Anterior cingulate cortex (tissue), 58 donors: ENCODE measurements around the gene PRKD2.
"Not testable (repeated sequence)": the region's sequence is repeated elsewhere in the genome, so short reads cannot be mapped to it uniquely, and the experiment has no call there.

ENCODE experiments used
- DNase-seq, 58 donors: peaks; one replicate each; lab custom pipeline; 2025; lab: John Stamatoyannopoulos, UW

Gene PRKD2

DNA sequence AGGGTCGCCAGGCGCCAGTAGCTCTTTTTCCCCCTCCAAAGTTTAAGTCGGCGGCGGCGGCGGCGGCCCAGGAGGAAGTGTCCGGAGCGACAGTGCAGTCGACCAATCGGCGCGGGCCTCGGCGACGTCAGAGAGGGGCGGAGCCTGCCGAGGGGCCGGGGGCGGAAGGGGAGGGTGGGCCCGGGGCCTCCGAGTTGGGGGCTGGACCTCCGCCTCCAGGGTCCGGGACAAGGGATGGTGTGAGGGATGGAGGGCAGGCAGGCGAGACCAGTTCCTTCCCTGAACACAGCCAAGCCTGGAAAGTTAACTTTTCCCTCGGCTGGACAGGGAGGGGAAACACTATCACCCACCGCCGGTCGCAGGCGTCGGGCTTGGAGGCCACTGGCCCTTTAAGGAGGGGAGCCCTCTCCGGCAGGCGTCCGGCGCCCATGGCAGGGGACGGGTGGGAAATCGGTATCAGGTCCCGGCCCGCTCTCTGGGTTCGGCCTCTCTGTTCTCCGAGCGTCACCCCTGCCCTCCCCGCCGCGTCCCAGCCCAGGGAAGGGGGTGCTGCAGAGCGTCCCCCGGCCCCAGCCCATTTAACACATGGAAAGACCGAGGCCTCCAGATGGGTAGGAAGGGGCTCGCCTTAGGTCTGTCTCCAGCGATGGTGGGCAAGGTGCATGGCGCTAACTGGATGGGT, at the start of gene PRKD2:
Gene PRKD2, minus strand, starts transcription at position 81 of the 682 bp plus-strand sequence. CDS start 744 bp downstream, outside the sequence.
- DNase-seq: peak in 54 of 58 donors; percentile 35 to 83 (median 70)

DNA sequence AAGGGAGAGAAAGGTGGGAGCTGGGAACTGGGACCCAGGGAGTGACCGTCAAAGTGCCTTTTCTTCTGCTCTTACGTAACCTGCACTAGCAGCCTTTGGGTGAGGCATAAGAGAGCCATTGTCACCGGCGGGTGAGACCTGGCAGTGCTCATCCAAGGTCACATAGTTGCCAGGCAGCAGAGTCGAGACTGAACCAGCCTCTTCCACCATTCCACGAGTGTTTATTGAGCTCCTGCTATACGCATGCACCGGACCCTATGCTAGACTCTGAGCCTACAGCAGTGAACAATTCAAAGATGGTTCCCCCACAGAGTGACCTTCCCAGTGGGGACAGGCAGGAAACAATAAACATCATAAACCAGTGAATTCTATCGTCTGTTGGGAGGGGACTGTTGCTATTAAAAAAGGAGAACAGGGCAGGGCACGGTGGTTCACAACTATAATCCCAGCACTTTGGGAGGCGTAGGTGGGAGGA, 47.9 kb upstream of the PRKD2 start:
- DNase-seq: peak in 3 of 58 donors; percentile 13 to 32 (median 15)

DNA sequence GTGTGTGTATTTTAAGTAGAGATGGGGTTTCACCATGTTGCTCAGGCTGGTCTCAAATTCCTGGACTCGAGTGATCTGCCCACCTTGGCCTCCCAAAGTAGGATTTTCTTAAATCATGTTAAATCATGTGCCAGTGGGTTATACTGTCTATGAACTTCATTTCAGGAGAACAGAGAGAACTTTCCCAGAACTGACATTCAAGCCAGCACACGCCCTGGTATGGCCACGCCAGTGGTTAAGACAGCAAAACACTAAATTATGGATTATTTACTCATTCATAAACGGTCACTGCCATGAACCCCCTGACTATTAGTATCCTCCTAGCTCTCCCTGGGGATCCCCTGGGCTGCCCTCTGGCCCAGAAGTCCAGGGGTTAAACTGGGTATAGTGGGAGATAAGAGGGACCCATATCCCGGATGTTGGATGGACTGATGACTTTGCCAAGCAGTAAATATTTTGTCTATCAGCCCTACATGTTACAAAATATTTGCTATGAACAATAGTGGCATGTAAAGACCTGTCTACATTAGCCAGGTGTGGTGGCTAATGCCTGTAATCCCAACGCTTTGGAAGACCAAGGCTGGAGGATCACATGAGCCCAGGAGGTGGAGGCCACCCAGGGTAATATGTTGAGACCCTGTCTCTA, 45.5 kb upstream of the PRKD2 start:
- no peak for DNase-seq

DNA sequence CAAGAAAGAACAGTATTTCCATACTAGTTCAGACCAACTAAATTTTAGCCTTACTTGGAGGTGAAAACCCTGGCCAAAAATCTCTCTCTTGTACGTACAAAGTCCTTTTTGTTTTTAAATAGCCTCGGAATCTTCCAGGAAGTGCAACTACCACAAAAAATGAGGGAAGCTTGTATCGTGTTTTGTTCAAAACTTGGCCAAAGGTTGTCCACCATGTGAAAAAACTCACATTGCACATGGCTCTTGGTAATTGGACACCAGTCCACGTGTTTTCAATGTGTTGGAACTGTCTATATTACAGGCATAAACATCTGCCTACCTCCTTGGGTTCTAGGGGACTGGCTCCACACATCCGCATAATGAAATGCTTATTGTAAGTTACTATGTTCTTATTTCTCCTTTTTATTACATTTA, 44.5 kb upstream of the PRKD2 start:
- DNase-seq: peak in 1 of 58 donors; percentile 16

DNA sequence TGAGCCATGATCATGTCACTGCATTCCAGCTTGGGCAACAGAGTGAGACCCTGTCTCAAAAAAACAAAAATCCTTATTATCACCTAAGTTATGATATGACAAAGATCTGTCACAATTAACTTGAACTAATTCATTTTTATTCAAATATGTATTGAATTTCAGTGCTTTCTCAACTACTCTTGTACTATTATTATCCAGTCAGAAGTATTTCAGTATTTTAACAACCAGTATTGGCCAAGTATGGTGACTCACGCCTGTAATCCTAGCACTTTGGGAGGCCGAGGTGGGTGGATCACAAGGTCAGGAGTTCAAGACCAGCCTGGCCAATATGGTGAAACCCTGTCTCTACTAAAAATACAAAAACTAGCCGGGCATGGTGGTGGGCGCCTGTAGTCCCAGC, 44.0 kb upstream of the PRKD2 start:
- not testable (repeated sequence) for DNase-seq

DNA sequence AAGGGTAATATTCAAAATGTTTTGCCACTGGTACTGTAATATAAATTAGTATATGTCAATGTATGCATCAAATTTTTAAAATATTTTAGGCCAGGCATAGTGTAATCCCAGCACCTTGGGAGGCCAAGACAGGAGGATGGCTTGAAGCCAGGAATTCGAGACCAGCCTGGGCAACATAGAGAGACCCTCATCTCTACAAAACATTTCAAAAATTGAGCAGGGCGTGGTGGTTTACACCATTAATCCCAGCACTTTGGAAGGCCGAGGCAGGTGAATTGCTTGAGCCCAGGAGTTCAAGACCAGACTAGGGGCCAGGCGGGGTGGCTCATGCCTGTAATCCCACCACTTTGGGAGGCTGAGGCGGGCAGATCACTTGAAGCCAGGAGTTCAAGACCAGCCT, 43.4 kb upstream of the PRKD2 start:
- DNase-seq: no peak

DNA sequence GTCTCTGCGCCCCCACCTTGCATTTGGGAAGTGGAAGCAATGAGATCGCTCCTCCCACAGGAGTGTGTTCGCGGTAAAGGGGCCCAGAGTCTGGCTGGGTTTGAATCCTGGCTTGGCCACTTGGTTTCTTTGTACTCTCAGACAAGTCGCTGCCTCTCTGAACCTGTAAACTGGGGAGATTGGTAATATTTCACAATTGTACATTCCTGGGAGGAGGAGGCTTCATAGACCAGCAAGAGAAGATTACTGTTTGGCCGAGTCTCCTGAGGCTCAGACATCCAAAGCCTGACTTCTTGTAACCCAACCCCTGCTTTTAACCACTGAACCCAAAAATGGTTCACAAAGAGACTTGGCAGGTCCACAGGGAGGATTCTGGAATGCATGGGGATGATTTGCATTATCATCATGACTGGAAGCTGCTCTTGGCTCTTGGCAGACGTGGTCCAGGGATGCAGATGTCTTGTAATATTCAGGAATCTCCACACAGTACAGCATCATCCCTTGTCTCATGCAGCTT, 43.0 kb upstream of the PRKD2 start:
- no peak for DNase-seq

DNA sequence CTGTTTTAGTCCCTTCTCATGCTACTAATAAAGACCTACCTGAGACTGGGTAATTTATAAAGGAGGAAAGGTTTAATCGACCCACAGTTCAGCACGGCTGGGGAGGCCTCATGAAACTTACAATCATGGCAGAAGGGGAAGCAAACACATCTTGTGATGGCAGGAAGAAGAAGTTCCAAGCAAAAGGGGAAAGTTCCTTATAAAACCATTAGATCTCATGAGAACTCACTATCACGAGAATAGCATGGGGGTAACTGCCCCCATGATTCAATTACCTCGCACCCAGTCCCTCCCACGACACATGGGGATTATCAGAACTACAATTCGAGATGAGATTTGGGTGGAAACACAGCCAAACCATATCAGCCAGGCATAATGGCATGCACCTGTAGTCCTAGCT, 42.3 kb upstream of the PRKD2 start:
- no peak for DNase-seq

DNA sequence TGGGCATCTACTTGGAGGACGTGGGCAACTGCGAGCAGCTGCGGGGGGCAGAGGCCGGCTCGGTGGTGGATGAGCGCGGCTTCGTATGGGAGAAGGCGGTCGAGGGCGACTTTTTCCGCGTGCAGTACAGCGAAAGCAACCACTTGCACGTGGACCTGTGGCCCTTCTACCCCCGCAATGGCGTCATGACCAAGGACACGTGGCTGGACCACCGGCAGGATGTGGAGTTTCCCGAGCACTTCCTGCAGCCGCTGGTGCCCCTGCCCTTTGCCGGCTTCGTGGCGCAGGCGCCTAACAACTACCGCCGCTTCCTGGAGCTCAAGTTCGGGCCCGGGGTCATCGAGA, 39.6 kb upstream of the PRKD2 start:
- no peak for DNase-seq

DNA sequence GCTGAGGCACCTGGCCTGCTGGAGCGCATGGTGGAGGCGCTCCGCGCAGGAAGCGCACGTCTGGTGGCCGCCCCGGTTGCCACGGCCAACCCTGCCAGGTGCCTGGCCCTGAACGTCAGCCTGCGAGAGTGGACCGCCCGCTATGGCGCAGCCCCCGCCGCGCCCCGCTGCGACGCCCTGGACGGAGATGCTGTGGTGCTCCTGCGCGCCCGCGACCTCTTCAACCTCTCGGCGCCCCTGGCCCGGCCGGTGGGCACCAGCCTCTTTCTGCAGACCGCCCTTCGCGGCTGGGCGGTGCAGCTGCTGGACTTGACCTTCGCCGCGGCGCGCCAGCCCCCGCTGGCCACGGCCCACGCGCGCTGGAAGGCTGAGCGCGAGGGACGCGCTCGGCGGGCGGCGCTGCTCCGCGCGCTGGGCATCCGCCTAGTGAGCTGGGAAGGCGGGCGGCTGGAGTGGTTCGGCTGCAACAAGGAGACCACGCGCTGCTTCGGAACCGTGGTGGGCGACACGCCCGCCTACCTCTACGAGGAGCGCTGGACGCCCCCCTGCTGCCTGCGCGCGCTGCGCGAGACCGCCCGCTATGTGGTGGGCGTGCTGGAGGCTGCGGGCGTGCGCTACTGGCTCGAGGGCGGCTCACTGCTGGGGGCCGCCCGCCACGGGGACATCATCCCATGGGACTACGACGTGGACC, 39.1 kb upstream of the PRKD2 start:
- no peak for DNase-seq

DNA sequence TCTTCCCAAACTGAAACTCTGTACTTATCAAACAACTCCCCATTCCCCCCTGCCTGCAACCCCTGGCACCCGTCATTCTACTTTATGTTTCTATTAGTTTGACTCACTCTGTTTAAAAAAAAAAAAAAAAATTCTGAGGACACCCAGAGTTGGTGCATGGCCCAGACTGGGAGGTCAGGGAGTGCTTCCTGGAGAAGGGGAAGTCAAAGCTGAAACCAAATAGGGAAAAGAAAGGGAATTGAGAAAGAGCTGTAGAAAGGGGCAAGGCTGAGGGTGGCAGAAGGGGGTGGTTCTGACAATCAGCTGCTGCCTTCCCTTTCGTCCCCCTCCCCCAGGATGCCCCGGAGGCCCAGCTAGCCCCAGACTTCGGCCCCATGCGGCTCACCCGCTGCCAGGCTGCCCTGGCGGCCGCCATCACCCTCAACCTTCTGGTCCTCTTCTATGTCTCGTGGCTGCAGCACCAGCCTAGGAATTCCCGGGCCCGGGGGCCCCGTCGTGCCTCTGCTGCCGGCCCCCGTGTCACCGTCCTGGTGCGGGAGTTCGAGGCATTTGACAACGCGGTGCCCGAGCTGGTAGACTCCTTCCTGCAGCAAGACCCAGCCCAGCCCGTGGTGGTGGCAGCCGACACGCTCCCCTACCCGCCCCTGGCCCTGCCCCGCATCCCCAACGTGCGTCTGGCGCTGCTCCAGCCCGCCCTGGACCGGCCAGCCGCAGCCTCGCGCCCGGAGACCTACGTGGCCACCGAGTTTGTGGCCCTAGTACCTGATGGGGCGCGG, 38.4 kb upstream of the PRKD2 start:
- DNase-seq: no peak

DNA sequence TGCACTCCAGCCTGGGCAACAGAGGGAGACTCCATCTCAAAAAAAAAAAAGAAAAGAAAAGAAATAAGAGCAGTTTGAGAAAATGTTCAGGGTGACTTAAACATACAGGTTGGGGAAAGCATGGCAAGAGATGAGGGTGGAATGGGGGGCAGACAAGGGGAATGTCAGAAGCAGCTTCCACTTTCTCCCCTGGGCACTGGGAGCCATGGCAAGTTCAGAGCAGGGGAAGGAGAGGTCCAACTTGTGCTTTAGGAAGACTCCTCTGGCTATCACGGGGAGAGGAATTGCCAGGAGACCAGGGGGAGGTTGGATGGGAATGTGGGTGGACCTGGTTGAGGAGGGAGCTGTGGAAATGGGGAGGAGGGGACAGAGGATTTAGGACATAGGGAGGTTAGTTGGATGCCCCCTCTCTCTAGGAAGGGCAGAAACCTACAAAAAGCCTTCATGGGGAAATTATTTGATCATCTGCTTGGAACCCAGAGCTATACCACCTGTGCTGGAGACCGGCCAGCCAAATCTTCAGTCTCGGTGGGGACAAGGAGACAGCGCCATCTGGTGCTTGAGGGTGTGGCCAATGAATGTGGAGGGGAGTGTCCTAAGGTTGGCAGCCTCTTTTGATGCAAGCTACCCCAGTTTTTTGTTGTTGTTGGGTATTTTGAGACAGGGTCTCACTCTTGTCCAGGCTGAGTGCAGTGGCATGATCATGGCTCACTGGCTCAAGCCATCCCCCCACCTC, 36.7 kb upstream of the PRKD2 start:
- DNase-seq: peak in 7 of 58 donors; percentile 6 to 43 (median 27)

DNA sequence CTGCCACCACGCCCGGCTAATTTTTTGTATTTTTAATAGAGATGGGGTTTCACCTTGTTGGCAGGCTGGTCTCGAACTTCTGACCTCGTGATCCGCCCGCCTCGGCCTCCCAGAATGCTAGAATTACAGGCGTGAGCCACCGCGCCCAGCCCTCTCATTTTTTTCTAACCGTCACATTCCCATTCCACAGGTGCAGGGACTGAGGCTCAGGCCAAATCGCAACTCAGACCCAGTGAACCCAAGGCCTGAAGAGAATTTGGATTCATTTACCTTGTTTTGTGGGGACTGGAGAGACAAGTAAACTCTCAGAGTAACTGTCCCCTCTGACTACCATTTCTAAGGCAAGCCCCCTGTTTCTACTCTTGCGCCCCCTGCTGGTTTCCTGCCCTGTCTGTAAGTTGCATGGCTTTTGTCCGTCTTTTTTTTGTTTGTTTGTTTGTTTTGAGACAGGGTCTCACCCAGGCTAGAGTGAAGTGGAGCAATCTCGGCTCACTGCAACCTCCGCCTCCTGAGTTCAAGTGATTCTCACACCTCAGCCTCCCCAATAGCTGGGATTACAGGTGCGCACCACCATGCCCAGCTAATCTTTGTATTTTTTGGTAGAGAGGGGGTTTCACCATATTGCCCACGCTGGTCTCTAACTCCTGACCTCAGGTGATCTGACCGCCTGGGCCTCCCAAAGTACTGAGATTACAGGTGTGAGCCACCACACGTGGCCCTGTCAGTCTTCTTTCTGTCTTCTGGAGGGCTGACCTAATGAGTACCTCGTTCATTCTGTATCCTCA, 31.6 kb upstream of the PRKD2 start:
- peak in 17 of 58 donors; percentile 9 to 73 (median 34) for DNase-seq

DNA sequence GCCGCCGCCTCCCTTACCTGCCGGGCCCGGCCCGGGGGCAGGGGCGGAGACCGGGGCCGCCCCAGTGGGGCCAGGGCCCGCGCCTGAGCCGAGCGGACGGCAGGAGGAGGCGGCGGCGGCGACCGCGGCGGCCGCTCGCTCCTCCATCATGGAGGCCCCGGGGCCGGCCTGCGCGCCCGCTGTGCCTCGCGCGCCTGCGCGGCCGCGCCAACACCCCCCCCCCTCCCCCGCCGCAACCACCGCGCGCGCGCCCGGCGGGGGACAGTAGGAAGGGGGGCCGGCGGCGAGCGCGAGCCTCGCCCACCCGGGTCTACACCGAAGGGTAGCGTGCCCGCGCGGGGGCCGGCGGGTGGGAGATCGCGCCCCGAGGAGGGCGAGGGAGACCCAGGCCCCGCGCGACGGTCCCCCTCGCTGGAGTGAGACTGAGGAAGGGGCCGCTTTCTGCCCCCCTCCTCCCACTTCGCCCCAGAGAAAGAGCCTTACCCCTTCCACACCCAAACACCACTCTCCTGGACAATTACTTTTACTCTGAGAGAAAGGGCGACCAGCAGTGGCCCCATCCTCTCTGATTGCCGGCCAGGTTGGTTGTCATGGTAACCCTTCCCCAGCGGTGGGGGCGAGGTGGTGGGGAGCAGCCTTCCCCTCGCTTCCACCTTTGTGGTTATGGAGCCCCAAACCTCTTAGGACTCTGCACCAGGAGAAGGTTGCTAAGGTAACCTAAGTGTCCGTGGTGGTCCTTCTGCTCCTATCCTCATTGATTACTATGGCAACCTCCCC, 29.6 kb upstream of the PRKD2 start, which contains the start of gene STRN4:
Gene STRN4, minus strand, starts transcription at position 170 of the 777 bp plus-strand sequence. Its CDS starts 20 bp downstream, at position 150.
- DNase-seq: peak in 36 of 58 donors; percentile 20 to 63 (median 42)

DNA sequence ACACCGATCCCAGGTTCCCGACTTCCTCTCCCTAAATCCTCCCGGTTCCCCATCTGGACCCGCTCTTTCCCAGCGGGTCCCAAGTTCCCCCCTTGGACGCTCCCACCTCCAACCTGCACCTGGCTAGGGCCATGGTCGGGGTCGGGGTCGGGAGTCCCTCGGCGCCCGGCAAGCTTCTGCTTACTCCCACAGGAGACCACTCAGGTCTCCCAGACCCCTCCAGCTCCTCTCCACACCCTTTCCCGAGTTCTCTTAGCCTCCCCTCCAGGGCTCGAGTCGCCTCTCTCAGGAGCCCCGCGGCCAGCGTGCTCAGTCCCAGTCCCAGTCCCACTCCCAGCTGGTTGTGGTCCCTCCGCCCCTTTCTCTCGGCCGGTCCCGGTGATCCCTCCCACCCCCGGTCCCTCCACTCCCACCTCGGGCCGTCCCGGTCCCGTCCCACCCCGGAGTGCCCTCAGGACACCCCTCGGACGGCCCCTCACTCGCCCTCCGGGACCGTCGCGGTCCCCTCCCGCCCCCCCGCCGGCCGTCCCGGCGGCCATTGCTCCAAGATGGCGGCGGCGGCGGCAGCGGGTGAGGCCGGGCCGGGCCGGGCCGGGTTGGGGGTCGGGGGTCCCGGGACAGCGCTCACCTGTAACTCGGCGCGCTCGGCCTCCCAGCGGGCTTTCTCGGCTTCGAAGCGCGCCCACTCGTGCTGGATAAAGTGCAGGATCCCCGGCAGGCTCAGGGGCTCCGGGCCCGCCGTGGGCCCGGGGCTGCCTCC, 28.8 kb upstream of the PRKD2 start, which contains the start of gene FKRP:
Gene FKRP, plus strand, starts transcription at position 537 of the 760 bp plus-strand sequence. CDS start 9,394 bp downstream, outside the sequence.
- DNase-seq: peak in 12 of 58 donors; percentile 26 to 62 (median 38)

DNA sequence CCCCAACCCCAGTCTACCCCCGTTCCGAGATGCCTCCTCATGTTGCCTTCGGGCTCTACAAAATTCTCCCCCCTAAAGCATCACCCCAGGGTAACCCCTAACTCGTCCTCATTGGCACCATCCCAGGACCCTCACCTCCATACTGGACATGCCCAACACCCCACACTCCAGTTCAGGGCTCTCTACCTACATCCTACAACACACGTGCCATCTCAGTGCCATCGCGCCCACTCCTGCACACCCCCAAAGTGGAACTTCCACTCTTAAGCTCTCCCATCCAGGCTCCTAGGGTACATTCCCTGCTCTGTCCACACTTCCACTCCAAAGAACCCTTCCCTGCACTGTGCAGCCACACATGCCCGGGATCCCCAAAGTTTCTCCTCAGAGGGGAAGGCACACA, 28.1 kb upstream of the PRKD2 start:
- no peak for DNase-seq
